GM10248 (cell line): ENCODE measurements around the gene PODNL1.

Experiments
- CTCF ChIA-PET: fragments of 300-600 bp; sonication (Branson Sonifier 250); formaldehyde crosslinking; extraction: SDS; loops from one replicate; lab custom pipeline; 2021; ENCODE audit warnings: antibody characterized with exemption; lab: Yijun Ruan, JAX
- POLR2A ChIA-PET: fragments of 350-650 bp; sonication (Branson Sonifier 250); formaldehyde crosslinking; extraction: SDS; loops from one replicate; lab custom pipeline; 2020; ENCODE audit warnings: antibody characterized with exemption; lab: Yijun Ruan, JAX
- DNase-seq: peaks from one replicate; pipeline ENCODE4 v3.0.0; 2012; ENCODE audit errors: extremely low spot score
- TF ChIP-seq, protein P1 (sequence below): IDR thresholded peaks from 2 replicates; pipeline ENCODE4 v1.5.1; 2012; ENCODE audit warnings: mild to moderate bottlenecking, low read depth; ENCODE audit errors: extremely low read depth, missing control alignments, control extremely low read depth

Gene PODNL1, protein sequence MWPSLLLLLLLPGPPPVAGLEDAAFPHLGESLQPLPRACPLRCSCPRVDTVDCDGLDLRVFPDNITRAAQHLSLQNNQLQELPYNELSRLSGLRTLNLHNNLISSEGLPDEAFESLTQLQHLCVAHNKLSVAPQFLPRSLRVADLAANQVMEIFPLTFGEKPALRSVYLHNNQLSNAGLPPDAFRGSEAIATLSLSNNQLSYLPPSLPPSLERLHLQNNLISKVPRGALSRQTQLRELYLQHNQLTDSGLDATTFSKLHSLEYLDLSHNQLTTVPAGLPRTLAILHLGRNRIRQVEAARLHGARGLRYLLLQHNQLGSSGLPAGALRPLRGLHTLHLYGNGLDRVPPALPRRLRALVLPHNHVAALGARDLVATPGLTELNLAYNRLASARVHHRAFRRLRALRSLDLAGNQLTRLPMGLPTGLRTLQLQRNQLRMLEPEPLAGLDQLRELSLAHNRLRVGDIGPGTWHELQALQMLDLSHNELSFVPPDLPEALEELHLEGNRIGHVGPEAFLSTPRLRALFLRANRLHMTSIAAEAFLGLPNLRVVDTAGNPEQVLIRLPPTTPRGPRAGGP

DNA sequence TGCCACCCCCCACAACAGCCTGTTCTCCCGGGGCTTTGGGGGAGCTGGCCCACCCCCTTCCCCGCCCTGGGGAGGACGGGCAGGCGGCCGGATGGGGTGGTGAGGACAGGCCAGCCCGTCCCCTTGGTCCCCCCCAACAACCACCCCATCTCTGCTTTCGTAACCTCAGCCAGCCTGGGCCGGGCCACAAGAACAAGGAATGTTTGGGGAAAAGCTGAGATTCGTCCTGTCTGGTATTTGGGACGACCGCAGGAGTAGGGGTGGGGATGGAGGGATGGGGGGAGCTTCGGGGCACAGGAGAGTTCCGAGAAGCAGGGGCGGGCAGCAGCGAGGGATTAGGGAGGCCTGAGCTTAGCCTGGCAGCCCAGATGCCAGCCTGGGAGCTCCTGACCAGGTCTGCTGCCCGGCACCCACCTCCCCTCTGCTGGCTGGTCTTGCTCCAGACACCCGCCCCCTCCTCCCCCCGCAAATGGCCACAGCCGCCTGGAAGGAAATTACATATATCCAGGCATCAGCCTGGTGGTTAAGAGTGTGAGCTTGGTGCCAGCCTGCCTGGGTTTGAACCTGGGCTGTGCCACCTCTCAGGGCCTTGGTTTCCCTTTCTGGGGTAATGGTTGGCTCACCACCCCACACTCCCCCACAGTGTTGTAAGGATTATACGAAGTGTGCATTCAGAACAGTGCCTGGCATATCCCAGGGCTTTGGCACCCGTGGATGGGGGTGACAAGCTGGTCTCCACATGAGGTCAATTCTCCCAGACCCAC is at the start of gene PODNL1:
PODNL1 (minus strand) TSS at position 117 of the 764 bp plus-strand sequence. CDS start 236 bp downstream, outside the sequence.
- CTCF ChIA-PET: interaction anchor here (1.7 kb wide), 1 partner anchor 121 kb away, joined by 7 read pairs; no protein-coding TSS in a partner anchor
- DNase-seq: no peak

DNA sequence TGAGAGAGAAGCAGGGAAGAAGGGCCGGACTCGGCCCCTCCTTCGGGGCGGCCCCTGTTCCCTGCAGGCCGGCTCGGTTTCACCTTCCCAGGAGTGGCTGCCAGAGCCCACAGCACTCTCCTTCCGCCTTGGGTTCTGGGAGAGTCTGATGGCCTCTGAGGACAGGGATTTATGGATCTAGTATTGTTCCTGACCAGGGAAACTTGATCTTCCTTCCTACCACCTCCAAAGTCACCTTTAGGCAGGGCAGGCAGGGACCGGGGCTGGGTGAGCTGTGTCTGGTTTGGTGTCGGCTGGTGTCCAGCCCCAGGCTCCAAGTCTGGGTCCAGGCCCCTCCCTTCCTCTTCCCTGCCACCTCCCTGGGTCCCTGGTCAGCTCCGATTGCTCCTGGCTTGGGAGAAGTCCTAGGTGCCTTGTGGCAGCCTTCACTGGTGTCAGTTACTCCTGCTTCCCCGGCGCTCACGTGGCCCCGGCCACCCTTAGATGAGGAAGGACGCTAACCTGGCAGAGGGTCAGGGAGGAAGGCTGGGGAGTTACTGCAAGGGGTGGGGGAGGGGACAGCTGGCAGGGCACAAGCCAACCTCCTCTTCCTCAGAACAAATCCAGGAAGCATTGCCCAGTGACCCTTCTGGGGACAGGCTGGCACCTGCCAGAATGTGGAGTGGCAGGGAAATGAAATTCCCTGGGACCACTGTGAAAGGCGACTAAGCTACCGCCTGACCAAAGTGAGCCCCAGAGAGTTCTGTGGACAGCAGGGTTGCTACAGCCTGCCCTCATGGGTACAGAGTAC is 49.1 kb upstream of the PODNL1 start:
- CTCF ChIA-PET: interaction anchor here (1.8 to 2.1 kb wide), 2 partner anchors 45 to 71 kb away, joined by 6 read pairs; partner anchors contain the start of gene IL27RA
- DNase-seq: no peak
- TF ChIP-seq, protein P1, sequence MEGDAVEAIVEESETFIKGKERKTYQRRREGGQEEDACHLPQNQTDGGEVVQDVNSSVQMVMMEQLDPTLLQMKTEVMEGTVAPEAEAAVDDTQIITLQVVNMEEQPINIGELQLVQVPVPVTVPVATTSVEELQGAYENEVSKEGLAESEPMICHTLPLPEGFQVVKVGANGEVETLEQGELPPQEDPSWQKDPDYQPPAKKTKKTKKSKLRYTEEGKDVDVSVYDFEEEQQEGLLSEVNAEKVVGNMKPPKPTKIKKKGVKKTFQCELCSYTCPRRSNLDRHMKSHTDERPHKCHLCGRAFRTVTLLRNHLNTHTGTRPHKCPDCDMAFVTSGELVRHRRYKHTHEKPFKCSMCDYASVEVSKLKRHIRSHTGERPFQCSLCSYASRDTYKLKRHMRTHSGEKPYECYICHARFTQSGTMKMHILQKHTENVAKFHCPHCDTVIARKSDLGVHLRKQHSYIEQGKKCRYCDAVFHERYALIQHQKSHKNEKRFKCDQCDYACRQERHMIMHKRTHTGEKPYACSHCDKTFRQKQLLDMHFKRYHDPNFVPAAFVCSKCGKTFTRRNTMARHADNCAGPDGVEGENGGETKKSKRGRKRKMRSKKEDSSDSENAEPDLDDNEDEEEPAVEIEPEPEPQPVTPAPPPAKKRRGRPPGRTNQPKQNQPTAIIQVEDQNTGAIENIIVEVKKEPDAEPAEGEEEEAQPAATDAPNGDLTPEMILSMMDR: no peak
- POLR2A ChIA-PET: interaction anchor here (0.5 to 1.0 kb wide), 5 partner anchors 8 to 56 kb away, joined by 3 to 7 read pairs (median 4); partner anchors contain the start of gene RFX1

More for the DNA sequence above, at the start of gene PODNL1:
- TF ChIP-seq, protein P1: no peak
- POLR2A ChIA-PET: interaction anchor here (0.6 kb wide), 2 partner anchors 11 to 109 kb away, joined by 4 to 7 read pairs; no protein-coding TSS in a partner anchor

DNA sequence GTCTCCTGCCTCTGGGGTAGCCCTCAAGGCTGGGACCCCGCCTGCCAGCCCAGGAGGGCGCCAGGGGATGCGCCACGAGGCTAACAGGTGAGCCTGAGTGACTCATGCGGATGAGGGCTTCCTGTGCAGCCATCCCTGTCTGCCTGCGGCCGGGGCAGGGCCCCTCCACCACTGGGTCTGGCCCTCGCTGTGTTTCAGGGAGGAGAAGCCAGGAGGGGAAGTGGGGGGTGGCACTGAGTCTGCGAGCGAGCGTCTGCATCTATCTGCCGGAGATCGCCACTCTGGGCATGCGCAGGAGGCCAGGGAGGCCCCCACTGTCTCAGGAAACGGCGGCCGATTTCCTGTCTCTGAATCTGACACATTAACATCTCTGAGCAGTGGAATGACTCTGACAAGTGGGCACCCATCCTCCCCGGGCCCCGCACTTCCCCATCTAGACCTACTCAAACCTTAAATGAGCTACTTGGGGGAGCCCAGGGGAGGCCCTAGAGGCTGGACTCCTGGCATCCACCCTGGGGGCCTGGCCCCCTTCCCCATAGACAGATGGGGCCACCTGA is 48.2 kb upstream of the PODNL1 start:
- TF ChIP-seq, protein P1: no peak
- ChIA-PET CTCF (interaction anchor here (1.8 to 2.3 kb wide), 3 partner anchors 17 to 72 kb away, joined by 6 to 9 read pairs (median 6); partner anchors contain the start of gene IL27RA), POLR2A (interaction anchor here (0.5 to 1.0 kb wide), 3 partner anchors 9 to 57 kb away, joined by 3 to 7 read pairs (median 4); partner anchors contain the start of gene RFX1)
- DNase-seq: peak; percentile 99

DNA sequence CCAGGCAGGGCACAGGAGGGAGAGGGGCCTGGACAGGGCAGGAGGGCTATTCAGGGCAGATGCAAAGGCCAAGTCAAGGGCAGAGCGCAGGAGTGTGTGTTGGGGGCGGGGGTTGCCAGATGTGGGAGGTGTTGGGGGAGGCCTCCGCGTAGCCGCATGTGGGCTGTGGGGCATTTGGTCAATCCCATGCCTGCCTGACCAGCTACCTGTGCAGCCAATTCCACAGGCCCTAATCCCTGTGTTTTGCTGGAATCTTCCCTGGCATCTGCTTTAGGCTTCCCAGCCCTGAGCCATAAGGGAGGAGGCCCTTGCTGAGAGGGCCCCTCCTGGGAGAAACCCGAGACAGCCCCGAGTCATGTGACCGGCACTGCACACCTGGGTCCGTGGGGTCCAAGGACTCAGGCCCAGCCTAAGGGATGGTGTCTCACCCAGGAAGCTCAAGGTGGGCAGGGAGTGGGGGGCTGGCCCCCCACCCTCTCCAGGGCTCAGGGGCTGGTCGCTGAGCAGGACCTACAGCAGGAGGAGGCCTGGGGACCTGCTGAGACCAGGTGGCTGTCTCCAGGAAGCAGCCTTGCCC is 47.6 kb upstream of the PODNL1 start:
- TF ChIP-seq, protein P1: no peak
- no peak for DNase-seq
- POLR2A ChIA-PET: interaction anchor here (1.0 kb wide), 1 partner anchor 21 kb away, joined by 4 read pairs; the partner anchor contains the start of gene RFX1
- CTCF ChIA-PET: interaction anchor here (1.2 to 2.3 kb wide), 3 partner anchors 18 to 708 kb away, joined by 3 to 9 read pairs (median 3); no protein-coding TSS in a partner anchor
